Smooth muscle cell (in vitro differentiated cells): Measurements from ENCODE around the gene KAZN. TPM values are rescaled to one million over a fixed set of nuclear protein-coding genes. Genes with fewer than 3 reads are reported as not detected.

ENCODE experiments used
- DNase-seq: peaks from one replicate; lab custom pipeline; 2025; ENCODE audit not compliant: unreplicated experiment; lab: John Stamatoyannopoulos, UW
- H2AFZ ChIP-seq: fragments of 200-600 bp; sonication (generic); 2 replicates; pipeline ENCODE4 v1.6.0; 2016; ENCODE audit warnings: antibody characterized with exemption, low read depth, mild to moderate bottlenecking
- H3F3A ChIP-seq: fragments of 200-600 bp; sonication (generic); 2 replicates; pipeline ENCODE4 v1.6.0; 2017; ENCODE audit warnings: antibody characterized with exemption, low read depth
- H3K27ac ChIP-seq: fragments of 200-600 bp; sonication (generic); 2 replicates; pipeline ENCODE4 v1.5.1; 2016; ENCODE audit warnings: low read depth, mild to moderate bottlenecking
- H3K27me3 ChIP-seq: fragments of 200-600 bp; sonication (generic); 2 replicates; pipeline ENCODE4 v1.6.1; 2016; ENCODE audit warnings: low read depth, mild to moderate bottlenecking
- H3K36me3 ChIP-seq: fragments of 200-600 bp; sonication (generic); 2 replicates; pipeline ENCODE4 v1.5.1; 2016; ENCODE audit warnings: low read depth
- H3K4me1 ChIP-seq: fragments of 200-600 bp; sonication (generic); 2 replicates; pipeline ENCODE4 v1.5.1; 2016; ENCODE audit warnings: low read depth
- H3K4me2 ChIP-seq: fragments of 200-600 bp; sonication (generic); 2 replicates; pipeline ENCODE4 v1.6.0; 2016; ENCODE audit warnings: mild to moderate bottlenecking
- H3K4me3 ChIP-seq: fragments of 200-600 bp; sonication (generic); 2 replicates; pipeline ENCODE4 v1.5.1; 2016; ENCODE audit warnings: mild to moderate bottlenecking
- H3K79me2 ChIP-seq: fragments of 200-600 bp; sonication (generic); 2 replicates; pipeline ENCODE4 v1.6.0; 2016; ENCODE audit warnings: low read depth, mild to moderate bottlenecking
- H3K9ac ChIP-seq: fragments of 200-600 bp; sonication (generic); 2 replicates; pipeline ENCODE4 v1.6.0; 2016; ENCODE audit warnings: low read depth
- H3K9me3 ChIP-seq: fragments of 200-600 bp; sonication (generic); replicated peaks from 2 replicates; pipeline ENCODE4 v1.5.1; 2016; ENCODE audit warnings: low read depth
- H4K20me1 ChIP-seq: fragments of 200-600 bp; sonication (generic); 2 replicates; pipeline ENCODE4 v1.6.0; 2016; ENCODE audit warnings: low read depth
- CTCF ChIP-seq: fragments of 200-600 bp; sonication (generic); IDR thresholded peaks from 2 replicates; pipeline ENCODE4 v1.5.1; 2017; ENCODE audit warnings: borderline replicate concordance, mild to moderate bottlenecking, antibody characterized with exemption; ENCODE audit not compliant: insufficient read depth, poor library complexity, severe bottlenecking
- WGBS: methylation state at CpG from one replicate; pipeline ENCODE4 v1.1.7; 2016; ENCODE audit warnings: low lambda C conversion rate; 5-methylcytosine and 5-hydroxymethylcytosine counted together
- polyA plus RNA-seq: library from polyadenylated mRNA; unstranded; fragments of >200 nt; fragmentation: Nextera tagmentation; extraction: Ambion mirVana; gene quantifications from 2 replicates; pipeline ENCODE4 v1.2.1, GENCODE V29; 2016
- total RNA-seq: library from RNA; depleted of rRNA; stranded (reverse); fragments of >200 nt; gene quantifications from 2 replicates; pipeline ENCODE4 v1.2.3, GENCODE V29; 2014

The KAZN gene
- total and polyA plus RNA-seq, 2 experiments from 2014 or later: 6.3 to 8.2 TPM

DNA sequence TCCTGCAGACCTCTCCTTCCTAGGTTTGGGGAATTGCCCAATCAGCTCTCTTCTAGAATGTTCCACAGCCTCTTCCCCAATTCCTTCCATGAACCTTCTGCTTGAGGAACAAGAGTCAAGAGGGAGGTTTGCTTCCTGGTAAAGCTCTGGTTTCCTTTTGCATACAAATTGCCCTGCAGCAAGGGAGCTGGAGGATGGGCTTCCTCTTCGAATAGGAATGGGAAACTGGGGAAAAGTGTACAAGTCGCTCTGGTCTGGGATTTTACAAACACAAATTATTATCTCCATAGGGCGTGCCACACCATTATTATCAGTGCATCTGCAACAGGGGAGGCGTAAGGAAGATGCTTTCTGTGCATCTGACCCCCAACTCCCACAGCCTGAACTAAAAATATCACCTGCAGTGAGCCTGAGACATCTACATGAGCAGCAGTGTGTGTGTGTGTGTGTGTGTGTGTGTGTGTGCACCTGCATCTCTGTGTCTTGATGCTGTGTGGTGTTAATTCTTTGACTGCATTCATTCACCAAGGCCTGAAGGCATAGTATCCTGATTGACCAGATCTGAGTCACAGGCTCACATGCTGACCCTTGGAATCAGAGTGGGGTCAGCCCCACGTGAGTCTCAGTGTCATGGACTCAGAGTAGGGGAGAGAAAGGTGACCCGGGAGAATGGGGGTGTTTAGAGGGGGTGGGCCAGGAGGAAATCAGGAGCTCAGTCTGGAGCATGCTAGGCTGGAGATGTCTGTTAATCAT lies 272.9 kb downstream of the KAZN start:
- H3K27me3 ChIP-seq: peaks cover 6% of the 10 kb centered on the region
- no peaks in the 10 kb centered on the region for H4K20me1 ChIP-seq
- H3K4me1 ChIP-seq: peaks cover 5% of the 10 kb centered on the region
- no peaks in the 10 kb centered on the region for H3K9me3 ChIP-seq
- H2AFZ ChIP-seq: no peak overlapping the region
- no peaks in the 10 kb centered on the region for H3F3A ChIP-seq
- no peak overlapping the region for H3K4me2 ChIP-seq
- DNase-seq: no peak
- 67% methylated on average over 6 of the region's 6 CpGs for whole genome bisulfite sequencing
- no peaks in the 10 kb centered on the region for H3K36me3 ChIP-seq
- H3K4me3 ChIP-seq: no peak overlapping the region
- H3K79me2 ChIP-seq: no peaks in the 10 kb centered on the region
- TF ChIP-seq CTCF: no peak
- H3K27ac ChIP-seq: no peak overlapping the region
- no peak overlapping the region for H3K9ac ChIP-seq

DNA sequence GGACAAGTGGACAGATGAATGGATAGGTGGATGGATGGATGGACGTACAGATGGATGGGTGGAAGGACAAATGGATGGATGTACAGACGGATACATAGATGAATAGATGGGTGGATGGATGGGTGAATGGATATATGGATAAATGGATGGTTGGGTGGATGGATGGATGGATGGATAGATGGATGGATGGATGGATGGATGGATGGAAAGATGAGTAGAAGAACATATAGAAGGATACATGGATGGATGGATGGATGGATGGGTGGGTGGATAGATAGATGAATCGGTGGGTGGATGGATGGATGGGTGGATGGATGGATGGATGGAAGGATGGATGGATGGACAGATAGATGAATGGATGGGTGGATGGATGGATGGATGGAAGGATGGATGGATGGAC lies 274.3 kb downstream of the KAZN start:
- Histone ChIP-seq H3K4me3 (no peak overlapping the region), H3K27me3 (peaks cover 6% of the 10 kb centered on the region), H3K27ac (no peak overlapping the region), H3K4me1 (peaks cover 5% of the 10 kb centered on the region), H3K36me3 (no peaks in the 10 kb centered on the region), H4K20me1 (no peaks in the 10 kb centered on the region), H3K79me2 (no peaks in the 10 kb centered on the region), H3K4me2 (no peak overlapping the region), H3F3A (no peaks in the 10 kb centered on the region), H3K9me3 (no peaks in the 10 kb centered on the region), H2AFZ (no peak overlapping the region), H3K9ac (no peak overlapping the region)
- 84% methylated on average over 3 of the region's 3 CpGs for WGBS
- TF ChIP-seq CTCF: no peak
- no peak for DNase-seq

GRCh38 chr1:14873677-14874076 lies 275.2 kb downstream of the KAZN start:
- Histone ChIP-seq H3K27ac (no peak overlapping the region), H3K9me3 (no peaks in the 10 kb centered on the region), H4K20me1 (no peaks in the 10 kb centered on the region), H2AFZ (no peak overlapping the region), H3K9ac (no peak overlapping the region), H3K36me3 (no peaks in the 10 kb centered on the region), H3K4me3 (no peak overlapping the region), H3K27me3 (peaks cover 6% of the 10 kb centered on the region), H3K4me1 (peaks cover 5% of the 10 kb centered on the region), H3K79me2 (no peaks in the 10 kb centered on the region), H3K4me2 (no peak overlapping the region), H3F3A (no peaks in the 10 kb centered on the region)
- TF ChIP-seq CTCF: no peak
- WGBS: 87% methylated on average over 4 of the region's 4 CpGs
- DNase-seq: no peak
